IMR-90 (cell line): Measurements from ENCODE around the gene IL36A. TPM values are rescaled to one million over a fixed set of nuclear protein-coding genes. Genes with fewer than 3 reads are reported as not detected.

Experiments
- microRNA-seq, 2 experiments: library from miRNA; stranded (forward) in 1 of 2; unstranded in 1 of 2; fragments of 10-50 nt in 1 of 2; fragments of <30 nt in 1 of 2; gene quantifications in 1 of 2; microRNA quantifications in 1 of 2; one replicate each; pipeline versions ENCODE3 to v1.1.0; 2013 to 2020; ENCODE audit not compliant: insufficient read depth in 1 of 2, insufficient read length in 1 of 2, unreplicated experiment in 1 of 2
- polyA plus RNA-seq, 3 experiments: library from polyadenylated mRNA; depleted of rRNA; stranded (reverse); fragments of >200 nt; gene quantifications; 2 replicates each; pipeline ENCODE4 v1.2.3, GENCODE V29; 2012; ENCODE audit warnings: low replicate concordance in 1 of 3
- small RNA-seq, 5 experiments: library from RNA; depleted of rRNA; stranded (forward); fragments of <200 nt; gene quantifications; one replicate each; pipeline ENCODE3, GENCODE V24; 2012
- total RNA-seq: library from RNA; depleted of rRNA; stranded (reverse); fragments of >200 nt; gene quantifications from 2 replicates; pipeline ENCODE4 v1.2.3, GENCODE V29; 2012; rRNA removed

Gene IL36A
- total and polyA plus RNA-seq, 2 of the 4 experiments (the other 2 are of a cell fraction): not detected

Small RNAs within 50 kb of the gene (microRNA-seq; reads per million reads assigned to microRNA genes)
- gene HMGN2P23 (ENCODE audit: insufficient read depth, insufficient read length): not detected

Small RNAs within 50 kb of the gene (small RNA-seq; reads per million reads assigned to genes)
- gene HMGN2P23: 0 reads per million in 5 experiments

Other genes starting within 250 kb of the IL36A start
- 9.9 and 13.3 TPM in 2 replicates for gene CKAP2L, start 240.8 kb upstream of the IL36A start, total RNA-seq
- 6.3 and 6.4 TPM in 2 replicates for gene CKAP2L, start 240.8 kb upstream of the IL36A start, polyA plus RNA-seq (2012; rRNA removed)
- gene IL1A, start 221.0 kb upstream of the IL36A start, total RNA-seq: 0.83 and 1.1 TPM in 2 replicates
- gene IL1A, start 221.0 kb upstream of the IL36A start, polyA plus RNA-seq (2012; rRNA removed): 0.39 and 0.48 TPM in 2 replicates
- gene IL1B, start 168.7 kb upstream of the IL36A start, total RNA-seq: 3.0 and 3.6 TPM in 2 replicates
- 3.2 and 4.4 TPM in 2 replicates for gene IL1B, start 168.7 kb upstream of the IL36A start, polyA plus RNA-seq (2012; rRNA removed)
- not detected in 2 replicates for gene IL37, start 94.3 kb upstream of the IL36A start, total RNA-seq
- gene IL37, start 94.3 kb upstream of the IL36A start, polyA plus RNA-seq (2012; rRNA removed): 0.15 TPM in 1 of 2 replicates, not detected in the other
- not detected in 2 replicates for gene IL36G, start 27.5 kb upstream of the IL36A start, total RNA-seq
- not detected in 2 replicates for gene IL36G, start 27.5 kb upstream of the IL36A start, polyA plus RNA-seq (2012; rRNA removed)
- not detected in 2 replicates for gene IL36B, start 47.4 kb downstream of the IL36A start, total RNA-seq
- gene IL36B, start 47.4 kb downstream of the IL36A start, polyA plus RNA-seq (2012; rRNA removed): not detected in 2 replicates
- not detected in 2 replicates for gene IL36RN, start 53.7 kb downstream of the IL36A start, total RNA-seq
- not detected in 2 replicates for gene IL36RN, start 53.7 kb downstream of the IL36A start, polyA plus RNA-seq (2012; rRNA removed)
- not detected in 2 replicates for gene IL1F10, start 62.5 kb downstream of the IL36A start, total RNA-seq
- gene IL1F10, start 62.5 kb downstream of the IL36A start, polyA plus RNA-seq (2012; rRNA removed): not detected in 2 replicates
- not detected in 2 replicates for gene IL1RN, start 122.1 kb downstream of the IL36A start, total RNA-seq
- not detected in 2 replicates for gene IL1RN, start 122.1 kb downstream of the IL36A start, polyA plus RNA-seq (2012; rRNA removed)
- gene PSD4, start 168.5 kb downstream of the IL36A start, total RNA-seq: 0.28 and 0.36 TPM in 2 replicates
- gene PSD4, start 168.5 kb downstream of the IL36A start, polyA plus RNA-seq (2012; rRNA removed): 0.55 and 0.70 TPM in 2 replicates